Muscle layer of colon (tissue), 2 donors: ENCODE data around the gene RAB3GAP1.
"Not testable (repeated sequence)": the region's sequence is repeated elsewhere in the genome, so short reads cannot be mapped to it uniquely, and the experiment has no call there.

Experiments
- H3K27ac ChIP-seq: one replicate; pipeline ENCODE4 v1.7.0; 2013; ENCODE audit warnings: low read depth, mild to moderate bottlenecking, low read length, moderate library complexity
- H3K27me3 ChIP-seq, 2 donors: one replicate each; pipeline ENCODE4 v1.7.0; 2013; ENCODE audit warnings: low read length in 2 of 2, mild to moderate bottlenecking in 2 of 2; ENCODE audit not compliant: insufficient read depth in 2 of 2, control insufficient read depth in 1 of 2
- H3K36me3 ChIP-seq: one replicate; pipeline ENCODE4 v1.7.0; 2013; ENCODE audit warnings: mild to moderate bottlenecking, low read length; ENCODE audit not compliant: insufficient read depth
- H3K4me1 ChIP-seq: one replicate; pipeline ENCODE4 v1.7.0; 2013; ENCODE audit warnings: mild to moderate bottlenecking, low read length; ENCODE audit not compliant: insufficient read depth
- H3K4me3 ChIP-seq, 2 donors: one replicate each; pipeline ENCODE4 v1.7.0; 2013; ENCODE audit warnings: low read length in 2 of 2, low read depth in 1 of 2, mild to moderate bottlenecking in 1 of 2, moderate library complexity in 1 of 2
- H3K9ac ChIP-seq: one replicate; pipeline ENCODE4 v1.7.0; 2013; ENCODE audit warnings: low read length
- H3K9me3 ChIP-seq: one replicate; pipeline ENCODE4 v1.7.0; 2013; ENCODE audit warnings: mild to moderate bottlenecking, low read length
- donor health status: abdominal sarcoma.
- donor health status: Adenocarcinoma of cecum.

Gene RAB3GAP1

GRCh38 chr2:135093670-135094330, 41.7 kb downstream of the RAB3GAP1 start:
- no peak overlapping the region for H3K4me3 ChIP-seq
- no peaks in the 10 kb centered on the region for H3K4me1 ChIP-seq
- no peak overlapping the region for H3K9ac ChIP-seq
- no peaks in the 10 kb centered on the region for H3K27me3 ChIP-seq
- peaks cover 16% of the 10 kb centered on the region for H3K36me3 ChIP-seq
- no peaks in the 10 kb centered on the region for H3K9me3 ChIP-seq
- H3K27ac ChIP-seq: no peak overlapping the region

DNA sequence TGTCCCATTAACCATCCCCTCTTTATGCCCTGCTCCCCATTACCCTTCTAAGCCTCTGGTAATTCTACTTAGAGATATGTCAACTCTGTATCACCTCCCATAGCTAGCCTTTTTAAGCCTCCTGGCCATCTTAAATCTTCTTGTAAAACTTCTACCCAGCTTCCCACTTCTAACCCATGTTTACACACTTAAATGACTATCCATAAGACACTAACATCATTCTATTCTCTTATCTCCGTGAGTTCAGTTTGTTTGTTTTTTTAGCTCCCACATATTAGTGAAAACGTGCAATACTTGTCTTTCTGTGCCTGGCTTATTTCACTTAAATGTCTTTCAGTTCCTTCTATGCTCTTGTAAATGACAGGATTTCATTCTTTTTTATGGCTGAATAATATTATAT, 42.4 kb downstream of the RAB3GAP1 start:
- Histone ChIP-seq H3K36me3 (peaks cover 16% of the 10 kb centered on the region), H3K27me3 (no peaks in the 10 kb centered on the region), H3K9ac (no peak overlapping the region), H3K4me1 (peaks cover 2% of the 10 kb centered on the region), H3K27ac (no peak overlapping the region), H3K9me3 (no peaks in the 10 kb centered on the region), H3K4me3 (no peak overlapping the region)

DNA sequence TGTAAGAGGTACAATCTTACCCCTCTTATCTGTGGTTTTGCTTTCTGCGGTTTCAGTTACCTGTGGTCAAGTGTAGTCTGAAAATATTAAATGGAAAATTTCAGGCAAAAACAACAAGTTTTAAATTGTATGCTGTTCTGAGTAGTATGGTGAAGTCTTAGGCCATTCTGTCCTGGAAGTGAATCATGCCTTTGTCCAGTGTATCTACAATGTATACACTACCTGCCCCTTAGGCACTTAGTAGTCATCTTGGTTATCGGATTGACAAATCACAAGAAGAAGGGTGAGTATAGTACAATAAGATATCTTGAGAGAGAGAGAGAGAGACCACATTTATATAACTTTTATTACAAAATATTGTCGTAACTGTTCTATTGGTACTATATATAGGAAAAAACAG, 43.5 kb downstream of the RAB3GAP1 start:
- Histone ChIP-seq H3K4me1 (peaks cover 9% of the 10 kb centered on the region), H3K27ac (no peak overlapping the region), H3K4me3 (no peak overlapping the region), H3K27me3 (no peaks in the 10 kb centered on the region), H3K9me3 (no peaks in the 10 kb centered on the region), H3K9ac (no peak overlapping the region), H3K36me3 (peaks cover 16% of the 10 kb centered on the region)

- H3K9me3 ChIP-seq: no peaks in the 10 kb centered on the region
- no peaks in the 10 kb centered on the region for H3K27me3 ChIP-seq
- H3K36me3 ChIP-seq: peaks cover 16% of the 10 kb centered on the region
- no peak overlapping the region for H3K4me3 ChIP-seq
- H3K4me1 ChIP-seq: peaks cover 9% of the 10 kb centered on the region
- no peak overlapping the region for H3K9ac ChIP-seq
- no peak overlapping the region for H3K27ac ChIP-seq
These were observed 44.8 kb downstream of the RAB3GAP1 start for GRCh38 chr2:135096665-135097446.

DNA sequence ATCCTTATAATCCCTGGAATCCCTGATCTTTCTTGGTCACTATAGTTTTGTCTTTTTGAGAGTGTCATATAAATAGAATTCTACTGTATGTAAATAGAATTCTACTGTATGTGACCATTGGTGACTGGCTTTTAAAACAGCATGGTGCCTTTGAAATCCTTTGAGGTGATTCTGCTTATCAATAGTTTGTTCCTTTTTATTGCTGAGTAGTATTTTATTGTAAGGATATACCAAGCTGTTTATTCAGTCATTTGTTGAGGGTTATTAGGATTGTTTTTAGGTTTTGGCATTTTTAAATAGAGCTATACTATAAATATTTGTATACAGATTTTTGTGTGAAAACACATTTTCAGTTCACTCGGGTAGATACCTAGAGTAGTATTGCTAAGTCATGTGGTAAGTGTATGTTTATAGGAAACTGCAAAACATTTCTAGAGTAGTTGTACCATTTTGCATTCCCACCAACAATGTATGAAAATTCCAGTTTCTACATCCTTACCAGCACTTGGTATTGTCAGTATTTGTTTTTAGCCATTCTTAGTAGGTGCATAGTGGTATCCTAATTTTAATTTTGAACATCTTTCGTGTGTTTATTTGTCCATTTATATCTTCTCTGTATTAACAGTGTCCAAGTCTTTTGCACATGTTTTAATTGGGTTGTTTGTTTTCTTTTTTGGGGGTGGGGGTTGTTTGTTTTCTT, 45.6 kb downstream of the RAB3GAP1 start:
- H3K9ac ChIP-seq: no peak overlapping the region
- peaks cover 9% of the 10 kb centered on the region for H3K4me1 ChIP-seq
- H3K27ac ChIP-seq: no peak overlapping the region
- H3K9me3 ChIP-seq: no peaks in the 10 kb centered on the region
- no peaks in the 10 kb centered on the region for H3K27me3 ChIP-seq
- no peak overlapping the region for H3K4me3 ChIP-seq
- peaks cover 16% of the 10 kb centered on the region for H3K36me3 ChIP-seq

GRCh38 chr2:135099802-135100483, 47.9 kb downstream of the RAB3GAP1 start:
- no peaks in the 10 kb centered on the region for H3K27me3 ChIP-seq
- H3K9ac ChIP-seq: no peak overlapping the region
- no peaks in the 10 kb centered on the region for H3K36me3 ChIP-seq
- no peak overlapping the region for H3K4me3 ChIP-seq
- H3K9me3 ChIP-seq: no peaks in the 10 kb centered on the region
- H3K4me1 ChIP-seq: peaks cover 9% of the 10 kb centered on the region
- no peak overlapping the region for H3K27ac ChIP-seq

GRCh38 chr2:135103843-135104242, 51.8 kb downstream of the RAB3GAP1 start:
- Histone ChIP-seq H3K4me3 (no peak overlapping the region), H3K27me3 (no peaks in the 10 kb centered on the region), H3K9ac (no peak overlapping the region), H3K9me3 (no peaks in the 10 kb centered on the region), H3K4me1 (peaks cover 9% of the 10 kb centered on the region), H3K27ac (no peak overlapping the region), H3K36me3 (no peaks in the 10 kb centered on the region)

DNA sequence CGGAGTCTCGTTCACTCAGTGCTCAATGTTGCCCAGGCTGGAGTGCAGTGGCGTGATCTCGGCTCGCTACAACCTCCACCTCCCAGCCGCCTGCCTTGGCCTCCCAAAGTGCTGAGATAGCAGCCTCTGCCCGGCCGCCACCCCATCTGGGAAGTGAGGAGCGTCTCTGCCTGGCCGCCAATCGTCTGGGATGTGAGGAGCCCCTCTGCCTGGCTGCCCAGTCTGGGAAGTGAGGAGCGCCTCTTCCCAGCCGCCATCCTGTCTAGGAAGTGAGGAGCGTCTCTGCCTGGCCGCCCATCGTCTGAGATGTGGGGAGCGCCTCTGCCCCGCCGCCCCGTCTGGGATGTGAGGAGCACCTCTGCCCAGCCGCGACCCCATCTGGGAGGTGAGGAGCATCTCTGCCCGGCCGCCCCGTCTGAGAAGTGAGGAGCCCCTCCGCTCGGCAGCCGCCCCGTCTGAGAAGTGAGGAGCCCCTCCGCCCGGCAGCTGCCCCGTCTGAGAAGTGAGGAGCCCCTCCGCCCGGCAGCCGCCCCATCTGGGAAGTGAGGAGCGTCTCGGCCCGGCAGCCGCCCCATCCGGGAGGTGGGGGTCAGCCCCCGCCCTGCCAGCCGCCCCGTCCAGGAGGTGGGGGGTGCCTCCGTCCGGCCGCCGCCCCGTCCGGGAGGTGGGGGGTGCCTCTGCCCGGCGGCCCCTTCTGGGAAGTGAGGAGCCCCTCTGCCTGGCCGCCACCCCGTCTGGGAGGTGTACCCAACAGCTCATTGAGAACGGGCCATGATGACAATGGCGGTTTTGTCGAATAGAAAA, 53.6 kb downstream of the RAB3GAP1 start:
- not testable (repeated sequence) for H3K4me3 ChIP-seq, H3K9me3 ChIP-seq, H3K27me3 ChIP-seq, H3K4me1 ChIP-seq, H3K27ac ChIP-seq, H3K9ac ChIP-seq, H3K36me3 ChIP-seq

DNA sequence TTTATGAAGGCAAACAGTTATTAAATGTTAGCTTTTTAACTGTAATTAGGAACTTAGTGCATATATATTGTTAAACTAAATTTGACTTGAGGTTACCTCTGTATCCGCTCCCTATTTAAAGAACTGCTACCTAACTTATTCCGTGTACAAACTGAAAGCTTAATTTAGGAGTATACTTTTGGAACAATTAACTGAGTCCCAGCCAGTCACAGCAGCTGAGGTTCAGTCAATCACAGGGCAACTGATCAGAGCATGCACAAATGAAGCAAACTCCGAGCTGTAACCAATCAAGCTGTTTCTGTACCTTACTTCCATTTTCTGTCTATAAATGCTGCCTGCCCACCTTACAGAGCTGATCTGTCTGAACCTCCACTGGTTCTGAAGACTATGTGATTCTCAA, 61.2 kb downstream of the RAB3GAP1 start:
- peaks cover 22% of the 10 kb centered on the region for H3K36me3 ChIP-seq
- H3K9ac ChIP-seq: no peak overlapping the region
- H3K27ac ChIP-seq: no peak overlapping the region
- no peaks in the 10 kb centered on the region for H3K9me3 ChIP-seq
- H3K27me3 ChIP-seq: no peaks in the 10 kb centered on the region
- H3K4me1 ChIP-seq: no peaks in the 10 kb centered on the region
- no peak overlapping the region for H3K4me3 ChIP-seq

DNA sequence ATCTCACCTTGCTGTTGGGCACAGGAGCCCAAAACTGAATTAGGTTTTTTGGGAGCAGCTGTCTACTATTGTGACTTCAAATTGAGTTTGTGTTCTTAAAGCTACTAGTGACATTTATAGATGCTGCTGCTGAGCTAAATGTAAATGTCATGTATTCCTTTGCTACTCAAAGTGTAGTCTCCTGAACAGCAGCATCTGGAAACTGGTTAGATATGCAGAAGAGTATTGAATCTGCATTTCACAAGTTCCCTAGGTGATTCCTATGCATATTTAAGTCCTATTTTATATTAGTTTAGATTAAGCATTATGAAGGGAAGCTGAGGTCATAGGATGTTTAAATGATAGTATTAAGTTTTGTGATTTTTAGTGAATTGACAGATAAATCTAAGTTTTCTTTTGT, 67.5 kb downstream of the RAB3GAP1 start:
- Histone ChIP-seq H3K4me1 (no peaks in the 10 kb centered on the region), H3K36me3 (peaks cover 5% of the 10 kb centered on the region), H3K27ac (no peak overlapping the region), H3K27me3 (no peaks in the 10 kb centered on the region), H3K9me3 (no peaks in the 10 kb centered on the region), H3K9ac (no peak overlapping the region), H3K4me3 (no peak overlapping the region)
